ENCODE measurements around the gene COA8.

DNA sequence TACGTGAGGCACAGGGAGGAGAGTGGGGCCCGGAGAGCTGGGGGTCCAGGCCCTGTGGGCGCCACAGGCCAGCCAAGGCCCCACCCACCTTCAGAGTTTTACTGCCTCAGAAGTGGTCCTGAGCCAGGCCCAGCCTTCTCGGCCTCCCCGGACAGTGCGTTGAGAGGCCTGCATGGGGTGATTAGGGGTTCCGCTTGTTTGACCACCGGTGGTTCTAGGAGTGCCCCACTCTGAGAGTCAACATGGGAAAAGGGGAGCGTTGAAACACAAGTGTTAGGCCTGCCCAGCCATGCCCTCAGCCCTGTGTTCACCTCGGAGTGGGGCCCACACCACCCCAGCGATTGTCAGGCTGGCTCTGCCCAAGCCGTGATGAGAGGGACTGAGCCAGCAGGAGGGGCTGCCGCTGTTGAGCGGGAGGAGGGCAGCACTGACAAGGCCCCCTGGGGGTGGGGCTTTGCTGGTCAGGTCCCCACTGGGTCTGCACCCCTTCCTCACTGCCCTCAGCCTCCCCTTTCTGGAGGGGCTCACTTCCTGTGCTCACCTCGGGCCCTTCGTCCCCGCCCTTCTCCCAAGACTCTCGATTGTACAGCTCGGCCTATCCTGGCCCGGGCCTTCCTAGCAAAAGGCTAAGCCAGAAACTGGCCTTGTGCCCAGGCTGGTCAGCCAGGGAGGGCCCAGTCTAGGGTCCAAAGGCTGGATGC, 44.9 kb upstream of the COA8 start:
- no peak for TF ChIP-seq CTCF (IDR thresholded peaks at IDR 0.05)
- TF ChIP-seq POLR2AphosphoS5 (IDR thresholded peaks at IDR 0.05): no peak
- no peak for TF ChIP-seq POLR2A (IDR thresholded peaks at IDR 0.05)

Data from sigmoid colon (tissue), 4 donors.